Measurements from ENCODE around the gene MAGEB16. TPM values are rescaled to one million over a fixed set of nuclear protein-coding genes. Genes with fewer than 3 reads are reported as not detected.

MAGEB16 gene
- total and polyA plus RNA-seq, 10 of the 15 experiments (the other 5 are each of a cell fraction or from before 2014, with no cell fraction given): 0.04 to 0.35 (median 0.11) TPM; not detected in 1

GRCh38 chrX:35829501-35829900, 31.4 kb downstream of the MAGEB16 start:
- no peak for FAIRE-seq
- intact Hi-C loops (cut with micrococcal nuclease; ENCODE audit: unreplicated experiment): no loop called here

More at GRCh38 chrX:35829501-35829900, 31.4 kb downstream of the MAGEB16 start:
- H3K9ac ChIP-seq (ENCODE audit: control insufficient read depth, insufficient read depth, low read length): no peak overlapping the region
- H3K36me3 ChIP-seq (ENCODE audit: control insufficient read depth in 2 of 2, insufficient read depth in 2 of 2, low read length in 1 of 2): no peaks in the 10 kb centered on the region
- in situ Hi-C loops (cut with MboI): no loop called here
- H3K79me2 ChIP-seq (ENCODE audit: control insufficient read depth, insufficient read depth, low read length): no peaks in the 10 kb centered on the region
- ATAC-seq (no peak), DNase-seq (ENCODE audit: low read depth, low spot score) (no peak)
- H3K27ac ChIP-seq (ENCODE audit: control insufficient read depth, insufficient read depth): no peak overlapping the region
- ChIA-PET POLR2A (no interaction called here), SMC1A (ENCODE audit: uncharacterized antibody, unreplicated experiment) (no interaction called here), CTCF (no interaction called here), RAD21 (ENCODE audit: unreplicated experiment) (no interaction called here)
- H3K27me3 ChIP-seq (replicated peaks in 1 of 2; ENCODE audit: control insufficient read depth in 2 of 2, insufficient read depth in 2 of 2, low read length in 1 of 2): no peaks in the 10 kb centered on the region
- no TSS peak for BruUV-seq (replicated peaks)
- TF ChIP-seq SMAD1 (IDR thresholded peaks at IDR 0.05; ENCODE audit: low read depth, partially characterized antibody): no peak
- no peak for TF ChIP-seq E2F4 (IDR thresholded peaks at IDR 0.05; ENCODE audit: low read depth, low read length)
- no peak for TF ChIP-seq CHD1 (IDR thresholded peaks at IDR 0.05; ENCODE audit: low read depth, low read length)
- no peak for TF ChIP-seq RAD21 (IDR thresholded peaks at IDR 0.05; ENCODE audit: insufficient read depth, low read depth, low read length)
- TF ChIP-seq RUNX3 (IDR thresholded peaks at IDR 0.05; ENCODE audit: low read length): no peak
- no peak for TF ChIP-seq BHLHE40 (IDR thresholded peaks at IDR 0.05; ENCODE audit: borderline replicate concordance in 1 of 2, low read depth in 2 of 2, low read length in 1 of 2)
- no peak for TF ChIP-seq NR2F1 (conservative IDR thresholded peaks at IDR 0.05)
- no peak for TF ChIP-seq BMI1 (IDR thresholded peaks at IDR 0.05; ENCODE audit: borderline replicate concordance)
- no peak for TF ChIP-seq NFXL1 (IDR thresholded peaks at IDR 0.05; ENCODE audit: borderline replicate concordance)
- no peak for TF ChIP-seq CBX3 (IDR thresholded peaks at IDR 0.05; ENCODE audit: borderline replicate concordance, low read depth)
- no peak for TF ChIP-seq ZBTB11 (CRISPR knock-in tag; IDR thresholded peaks at IDR 0.05)
- no peak for TF ChIP-seq SIX5 (IDR thresholded peaks at IDR 0.05; ENCODE audit: low read depth, low read length, severe bottlenecking)
- TF ChIP-seq BCL3 (IDR thresholded peaks at IDR 0.05; ENCODE audit: borderline replicate concordance, insufficient read depth, low read depth, low read length, poor library complexity, severe bottlenecking): no peak
- TF ChIP-seq ZNF384 (IDR thresholded peaks at IDR 0.05; ENCODE audit: borderline replicate concordance, low read depth, low read length): no peak
- no peak for TF ChIP-seq FOXM1 (IDR thresholded peaks at IDR 0.05; ENCODE audit: low read depth, low read length)
- TF ChIP-seq MEF2B (IDR thresholded peaks at IDR 0.05; ENCODE audit: partially characterized antibody, poor library complexity, severe bottlenecking): no peak
- no peak for TF ChIP-seq RBBP5 (conservative IDR thresholded peaks at IDR 0.05)
- no peak for TF ChIP-seq POLR2AphosphoS2 (IDR thresholded peaks at IDR 0.05; ENCODE audit: low read depth, low read length)
- TF ChIP-seq SMAD5 (IDR thresholded peaks at IDR 0.05; ENCODE audit: low read depth): no peak
- no peak for TF ChIP-seq CHD4 (IDR thresholded peaks at IDR 0.05)
- 31% methylated on average over 3 of the region's 3 CpGs for WGBS (ENCODE audit: insufficient coverage, insufficient replicate concordance, low lambda C conversion rate, missing lambda C conversion rate)
- no peak overlapping the region for H3K4me2 ChIP-seq (ENCODE audit: control insufficient read depth, insufficient read depth)
- H2AFZ ChIP-seq (ENCODE audit: control insufficient read depth, low read depth, low read length): no peak overlapping the region
- H3K4me1 ChIP-seq (ENCODE audit: control insufficient read depth, insufficient read depth, low read length): no peaks in the 10 kb centered on the region
- H3K4me3 ChIP-seq: no peak overlapping the region
- H4K20me1 ChIP-seq (ENCODE audit: control insufficient read depth, insufficient read depth): no peaks in the 10 kb centered on the region
- H3K9me3 ChIP-seq (replicated peaks; ENCODE audit: control insufficient read depth, insufficient read depth, low read length): no peaks in the 10 kb centered on the region

All from GM12878 (cell line).